Measurements from ENCODE around the gene DNAJB5.

DNA sequence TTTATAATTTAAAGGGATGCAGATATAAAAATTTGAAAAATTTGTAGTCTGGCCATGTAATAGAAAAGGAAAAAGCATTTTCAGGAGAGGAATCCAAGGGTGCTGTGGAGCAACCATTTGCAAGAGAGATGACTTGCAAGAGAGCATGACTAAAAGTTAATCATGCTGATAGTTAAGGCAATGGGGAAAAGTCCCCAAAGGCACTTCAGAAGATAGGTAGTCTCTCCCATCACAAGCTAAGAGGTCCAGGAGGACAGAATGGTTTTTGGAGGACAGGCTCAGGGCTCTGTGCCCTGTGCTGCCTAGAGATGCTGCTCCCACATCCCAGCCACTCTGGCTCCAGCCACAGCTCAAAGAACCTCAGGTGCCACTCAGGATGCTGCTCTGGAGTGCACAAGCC lies 38.8 kb downstream of the DNAJB5 start:
- TF ChIP-seq, protein P1, sequence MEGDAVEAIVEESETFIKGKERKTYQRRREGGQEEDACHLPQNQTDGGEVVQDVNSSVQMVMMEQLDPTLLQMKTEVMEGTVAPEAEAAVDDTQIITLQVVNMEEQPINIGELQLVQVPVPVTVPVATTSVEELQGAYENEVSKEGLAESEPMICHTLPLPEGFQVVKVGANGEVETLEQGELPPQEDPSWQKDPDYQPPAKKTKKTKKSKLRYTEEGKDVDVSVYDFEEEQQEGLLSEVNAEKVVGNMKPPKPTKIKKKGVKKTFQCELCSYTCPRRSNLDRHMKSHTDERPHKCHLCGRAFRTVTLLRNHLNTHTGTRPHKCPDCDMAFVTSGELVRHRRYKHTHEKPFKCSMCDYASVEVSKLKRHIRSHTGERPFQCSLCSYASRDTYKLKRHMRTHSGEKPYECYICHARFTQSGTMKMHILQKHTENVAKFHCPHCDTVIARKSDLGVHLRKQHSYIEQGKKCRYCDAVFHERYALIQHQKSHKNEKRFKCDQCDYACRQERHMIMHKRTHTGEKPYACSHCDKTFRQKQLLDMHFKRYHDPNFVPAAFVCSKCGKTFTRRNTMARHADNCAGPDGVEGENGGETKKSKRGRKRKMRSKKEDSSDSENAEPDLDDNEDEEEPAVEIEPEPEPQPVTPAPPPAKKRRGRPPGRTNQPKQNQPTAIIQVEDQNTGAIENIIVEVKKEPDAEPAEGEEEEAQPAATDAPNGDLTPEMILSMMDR (IDR thresholded peaks at IDR 0.05; ENCODE audit: borderline replicate concordance, extremely low read depth, low read length, poor library complexity, severe bottlenecking) = no peak
- TF ChIP-seq EZH2 (IDR thresholded peaks at IDR 0.05; ENCODE audit: borderline replicate concordance, low read depth, low read length, severe bottlenecking) = no peak

Data from DND-41 (cell line).